Spleen (tissue), 11 donors: ENCODE results near the gene PHKA1. TPM values are rescaled to one million over a fixed set of nuclear protein-coding genes. Genes with fewer than 3 reads are reported as not detected.

Source experiments
- DNase-seq: peaks from one replicate; pipeline ENCODE4 v3.0.0-alpha.2; 2020
- H3K27ac ChIP-seq, 8 donors: fragments of 200-600 bp; sonication (generic) in 7 of 8; 1 replicate in 4 of 8; 2 replicates in 4 of 8; pipeline versions ENCODE4 v1.5.0 to v1.8.0; 2016 to 2021; ENCODE audit warnings: inconsistent platforms in 4 of 8, mild to moderate bottlenecking in 4 of 8, moderate library complexity in 1 of 8
- H3K27me3 ChIP-seq, 7 donors: fragments of 200-600 bp; sonication (generic) in 6 of 7; replicated peaks in 1 of 7; 1 replicate in 4 of 7; 2 replicates in 3 of 7; pipeline versions ENCODE4 v1.5.0 to v1.8.0; 2016 to 2021; ENCODE audit warnings: inconsistent platforms in 3 of 7, mild to moderate bottlenecking in 1 of 7
- H3K36me3 ChIP-seq, 6 donors: fragments of 200-600 bp; sonication (generic) in 5 of 6; 1 replicate in 4 of 6; 2 replicates in 2 of 6; pipeline versions ENCODE4 v1.5.0 to v1.8.0; 2016 to 2021; ENCODE audit warnings: inconsistent platforms in 2 of 6
- H3K4me1 ChIP-seq, 6 donors: fragments of 200-600 bp; sonication (generic) in 5 of 6; 1 replicate in 3 of 6; 2 replicates in 3 of 6; pipeline versions ENCODE4 v1.5.0 to v1.8.0; 2016 to 2021; ENCODE audit warnings: inconsistent platforms in 3 of 6
- H3K4me3 ChIP-seq, 8 donors: fragments of 200-600 bp; sonication (generic) in 7 of 8; 1 replicate in 4 of 8; 2 replicates in 4 of 8; pipeline versions ENCODE4 v1.5.0 to v1.8.0; 2016 to 2021; ENCODE audit warnings: inconsistent platforms in 4 of 8, mild to moderate bottlenecking in 4 of 8, moderate library complexity in 2 of 8
- H3K9me3 ChIP-seq, 8 donors: fragments of 200-600 bp; sonication (generic) in 7 of 8; 1 replicate in 4 of 8; 2 replicates in 4 of 8; pipeline versions ENCODE4 v1.5.0 to v1.8.0; 2016 to 2021; ENCODE audit warnings: inconsistent platforms in 4 of 8
- CTCF ChIP-seq, 11 experiments: fragments of 200-600 bp in 7 of 11; fragments of 450-650 bp in 4 of 11; sonication (generic) in 4 of 11; IDR thresholded peaks in 8 of 11; conservative IDR thresholded peaks in 3 of 11; 1 replicate in 7 of 11; 2 replicates in 4 of 11; pipeline versions ENCODE4 v1.4.0 to v1.8.0; 2016 to 2021; ENCODE audit warnings: antibody characterized with exemption in 11 of 11, inconsistent platforms in 4 of 11, mild to moderate bottlenecking in 1 of 11
- POLR2A ChIP-seq, 3 donors: fragments of 450-650 bp; IDR thresholded peaks; one replicate each; pipeline ENCODE4 v1.5.1; 2017; ENCODE audit warnings: antibody characterized with exemption in 3 of 3, mild to moderate bottlenecking in 1 of 3
- POLR2AphosphoS5 ChIP-seq, 3 donors: sonication (generic); formaldehyde crosslinking; IDR thresholded peaks; one replicate each; pipeline ENCODE4 v1.5.1; 2017; ENCODE audit warnings: antibody characterized with exemption in 3 of 3
- WGBS, 5 donors: extraction: QIAGEN DNeasy Blood & Tissue Kit in 3 of 5; methylation state at CpG; one replicate each; pipeline versions ENCODE4 v1.1.5 to v1.1.7; 2013 to 2018; 5-methylcytosine and 5-hydroxymethylcytosine counted together
- intact Hi-C: fragments of 100-400 bp; cut with DNase I; formaldehyde crosslinking; loops from one replicate; pipeline ENCODE4 v1.15.0; 2023; ENCODE audit warnings: low total_unique reads
- polyA plus RNA-seq, 3 donors: library from polyadenylated mRNA; stranded (reverse); fragments of 200-250 nt; gene quantifications; one replicate each; pipeline ENCODE4 v1.2.1, GENCODE V29; 2013
- total RNA-seq, 7 donors: library from RNA; depleted of rRNA in 3 of 7; stranded (reverse); fragments of >200 nt in 3 of 7; fragmentation: NEBNext Ultra II Directional in 4 of 7; extraction: Animal tissue kit (Norgen Biotek cat#: 25700) in 4 of 7; gene quantifications; one replicate each; pipeline versions ENCODE4 v1.1.0 to v1.2.1, GENCODE V29; 2016 to 2021
- donor health status: healthy with polysubstance abuse.
- donor health status: DM: no; HTN: no; CAD: no; lungs with moderate emphysema.
- donor health status: DM: no; HTN: no; CAD: no.
- donor health status: Bipolar disorder and iron deficiency.
- donor health status: healthy.
- donor health status: DM: no; HTN: no; CAD: no.
- donor health status: DM: yes; HTN: yes; CAD: no.

PHKA1 gene
- total and polyA plus RNA-seq, 10 donors: 0.67 to 12.7 (median 6.9) TPM

DNA sequence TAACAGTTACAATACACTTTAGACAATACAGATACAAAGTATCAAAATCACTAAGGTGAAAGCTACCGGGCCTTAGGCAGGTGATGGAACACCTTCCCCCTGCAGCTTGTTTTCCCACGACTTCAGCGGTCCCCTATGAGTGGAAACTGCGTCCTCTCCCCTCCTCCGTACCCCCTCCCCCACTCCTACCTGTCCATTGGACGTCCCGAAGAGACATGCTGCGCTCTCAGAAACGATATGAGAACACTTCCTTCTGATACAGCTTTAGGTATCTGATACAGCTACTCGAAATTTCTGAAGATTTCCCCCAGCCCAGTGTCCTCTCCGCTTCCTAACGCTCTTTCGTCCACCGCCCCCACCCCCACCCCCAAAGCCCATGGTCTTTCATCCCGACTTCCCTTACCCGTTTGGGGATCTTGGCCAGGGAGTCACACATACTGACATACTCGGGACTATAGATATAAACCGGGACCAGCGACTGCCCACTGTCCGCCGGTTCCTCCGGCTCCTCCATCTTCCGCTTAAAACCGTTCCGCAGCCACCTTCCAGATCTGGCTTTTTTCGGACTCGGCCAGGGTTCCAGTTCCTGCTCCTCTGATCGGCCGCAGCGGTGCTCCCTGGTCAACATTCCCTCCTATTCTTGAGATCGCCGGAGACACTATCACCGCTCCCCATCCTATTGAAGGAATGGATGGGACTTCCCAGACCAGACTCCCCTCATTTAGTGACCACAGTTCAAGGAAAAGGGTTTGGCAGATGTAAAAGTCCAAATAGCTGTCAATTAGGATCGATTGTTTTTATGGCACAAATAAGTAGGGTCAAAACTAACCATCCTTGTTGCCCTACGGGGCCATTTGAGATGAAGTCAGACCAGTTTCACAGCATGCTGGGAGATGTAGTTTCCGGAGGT lies 141.6 kb downstream of the PHKA1 start, which contains the start of gene HDAC8:
HDAC8 (minus strand) TSS at position 596 of the 910 bp plus-strand sequence; CDS start at position 514, 82 bp downstream.
- peak within 1 kb of the TSS in 7 of 8 donors; percentile 55 to 82 (median 74) for H3K27ac ChIP-seq
- H3K4me3 ChIP-seq: peak within 1 kb of the TSS; percentile 31 to 74 (median 51)
- intact Hi-C loops: no loop called here
- no peaks in the 10 kb centered on the region for H3K9me3 ChIP-seq
- WGBS, 5 donors: 0 to 38% (median 1%) methylated on average over 35 to 36 of the region's 36 CpGs
- H3K27me3 ChIP-seq: peaks cover 0 to 5% (median 0%) of the 10 kb centered on the region in 7 donors
- peaks cover 0 to 19% (median 1%) of the 10 kb centered on the region in 6 donors for H3K36me3 ChIP-seq
- TF ChIP-seq CTCF (IDR thresholded peaks at IDR 0.05 in 8 of 11, conservative IDR thresholded peaks at IDR 0.05 in 3 of 11): no peak
- no peak for TF ChIP-seq POLR2A (IDR thresholded peaks at IDR 0.05)
- peak in 1 of 3 donors; percentile 13 for TF ChIP-seq POLR2AphosphoS5 (IDR thresholded peaks at IDR 0.05)
- H3K4me1 ChIP-seq: peaks cover 0 to 8% (median 7%) of the 10 kb centered on the region in 6 donors
- peak; percentile 80 for DNase-seq

- H3K4me3 ChIP-seq: no peak overlapping the region
- H3K9me3 ChIP-seq: no peaks in the 10 kb centered on the region
- peaks cover 0 to 46% (median 13%) of the 10 kb centered on the region in 6 donors for H3K36me3 ChIP-seq
- H3K27ac ChIP-seq: no peak overlapping the region
- intact Hi-C loops: no loop called here
- H3K4me1 ChIP-seq: peaks cover 0 to 8% (median 7%) of the 10 kb centered on the region in 6 donors
- 75 to 94% (median 79%) methylated on average over 2 of the region's 2 CpGs for WGBS, 5 donors
- no peaks in the 10 kb centered on the region for H3K27me3 ChIP-seq
- TF ChIP-seq POLR2AphosphoS5 (IDR thresholded peaks at IDR 0.05): no peak
- no peak for TF ChIP-seq CTCF (IDR thresholded peaks at IDR 0.05 in 8 of 11, conservative IDR thresholded peaks at IDR 0.05 in 3 of 11)
- TF ChIP-seq POLR2A (IDR thresholded peaks at IDR 0.05): no peak
- no peak for DNase-seq
Measured at GRCh38 chrX:72569786-72570185, 144.3 kb downstream of the PHKA1 start.

DNA sequence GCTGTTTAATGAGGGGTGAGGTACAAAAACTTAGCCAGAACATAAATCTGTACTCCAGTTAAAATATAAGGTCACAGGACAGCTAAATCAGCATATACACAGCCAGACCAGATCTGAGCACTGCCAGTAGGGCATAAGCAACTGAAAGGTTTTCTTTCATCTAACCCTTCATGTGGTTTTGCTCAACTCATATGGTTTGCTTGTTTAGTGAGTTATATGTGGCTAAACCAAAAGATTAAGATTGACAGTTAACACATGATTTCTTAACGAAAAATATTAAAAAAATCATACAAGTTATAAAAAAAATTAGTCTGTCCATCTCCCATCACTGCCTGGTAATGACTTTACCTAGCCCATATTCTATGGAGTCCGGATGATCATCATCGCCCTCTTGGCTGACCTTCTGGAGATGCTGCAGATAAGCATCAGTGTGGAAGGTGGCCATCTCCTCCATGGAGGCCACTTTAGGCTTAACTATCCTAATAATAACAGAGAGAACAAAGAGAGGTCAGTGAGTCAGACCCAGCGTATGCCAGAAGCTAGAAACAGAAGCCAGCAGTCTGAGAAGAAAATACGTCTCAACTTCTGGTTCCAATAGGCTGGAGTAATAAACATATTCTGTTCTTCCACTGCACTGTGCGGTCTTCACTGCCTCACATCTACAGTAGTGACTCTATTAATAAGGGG lies 145.6 kb downstream of the PHKA1 start:
- intact Hi-C loops: no loop called here
- WGBS, 5 donors: 75 to 93% (median 89%) methylated on average over 6 of the region's 6 CpGs
- Histone ChIP-seq H3K4me3 (no peak overlapping the region), H3K4me1 (peaks cover 0 to 8% (median 7%) of the 10 kb centered on the region in 6 donors), H3K27ac (no peak overlapping the region), H3K36me3 (peaks cover 0 to 58% (median 13%) of the 10 kb centered on the region in 6 donors), H3K9me3 (no peaks in the 10 kb centered on the region), H3K27me3 (no peaks in the 10 kb centered on the region)
- DNase-seq: no peak
- TF ChIP-seq POLR2A (IDR thresholded peaks at IDR 0.05) (no peak), POLR2AphosphoS5 (IDR thresholded peaks at IDR 0.05) (no peak), CTCF (IDR thresholded peaks at IDR 0.05 in 8 of 11, conservative IDR thresholded peaks at IDR 0.05 in 3 of 11) (no peak)
